Stimulated activated CD8-positive, alpha-beta memory T cell treated with anti-CD3 and anti-CD28 coated beads, Interleukin-4, amount 100 ng/mL, for 48 hours (primary cell): Measurements from ENCODE around the gene BRD8.

Source experiments
- DNase-seq: peaks from one replicate; pipeline ENCODE4 v3.0.0-alpha.2; 2020

BRD8 gene

DNA sequence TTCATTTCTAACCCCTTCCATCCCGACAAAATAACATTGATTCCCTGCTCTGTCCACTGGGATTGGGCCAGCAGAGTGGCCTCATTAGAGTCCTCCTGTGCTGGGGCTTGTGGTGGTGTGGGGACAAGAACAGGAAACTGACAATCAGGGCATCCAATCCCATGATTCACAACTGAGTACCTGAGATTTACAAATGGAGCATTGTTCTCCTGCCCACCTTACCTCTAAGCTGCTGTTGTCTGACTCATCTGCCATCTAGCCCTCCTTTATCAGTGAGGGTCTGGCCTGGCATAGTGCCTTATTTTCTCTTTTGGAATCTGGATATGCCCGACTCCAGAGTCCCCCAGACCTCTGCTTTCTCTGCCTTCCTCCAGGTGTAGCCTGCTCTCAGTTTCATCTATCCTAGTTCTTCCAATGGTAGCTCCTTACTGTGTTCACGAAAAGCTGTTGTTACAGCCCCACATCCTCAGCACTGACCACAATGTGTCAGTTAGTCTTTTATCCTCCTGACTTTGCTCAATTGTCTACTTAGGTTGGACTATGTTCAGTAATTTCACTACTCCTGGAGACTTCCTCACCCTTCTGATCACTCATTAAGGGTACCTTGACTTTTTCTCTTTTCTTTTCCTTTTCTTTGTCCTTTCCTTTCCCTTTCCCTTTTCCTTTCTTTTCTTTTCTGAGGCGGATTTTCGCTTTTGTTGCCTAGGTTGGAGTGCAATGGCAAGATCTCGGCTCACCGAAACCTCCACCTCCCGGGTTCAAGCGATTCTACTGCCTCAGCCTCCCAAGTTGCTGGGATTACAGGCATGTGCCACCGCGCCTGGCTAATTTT is 81.2 kb downstream of the BRD8 start:
- DNase-seq, result no peak

DNA sequence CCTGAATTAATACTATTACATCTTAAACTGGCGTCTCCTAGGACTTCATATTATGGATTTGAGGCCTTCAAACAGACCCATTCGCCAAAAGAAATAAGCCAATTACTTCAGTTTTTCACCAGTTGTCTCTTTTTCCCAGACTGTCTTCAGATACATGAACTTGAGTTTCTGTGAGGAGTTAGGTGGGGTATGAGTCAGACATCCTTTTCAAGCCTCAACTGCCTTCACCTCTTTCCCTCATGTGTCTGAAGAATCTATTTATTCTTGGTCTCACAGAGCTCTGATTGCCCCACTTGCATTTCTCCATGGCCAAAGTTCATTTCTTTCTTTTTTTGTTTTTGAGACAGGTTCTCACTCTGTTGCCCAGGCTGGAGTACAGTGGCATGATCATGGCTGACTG is 82.1 kb downstream of the BRD8 start:
- no peak for DNase-seq

DNA sequence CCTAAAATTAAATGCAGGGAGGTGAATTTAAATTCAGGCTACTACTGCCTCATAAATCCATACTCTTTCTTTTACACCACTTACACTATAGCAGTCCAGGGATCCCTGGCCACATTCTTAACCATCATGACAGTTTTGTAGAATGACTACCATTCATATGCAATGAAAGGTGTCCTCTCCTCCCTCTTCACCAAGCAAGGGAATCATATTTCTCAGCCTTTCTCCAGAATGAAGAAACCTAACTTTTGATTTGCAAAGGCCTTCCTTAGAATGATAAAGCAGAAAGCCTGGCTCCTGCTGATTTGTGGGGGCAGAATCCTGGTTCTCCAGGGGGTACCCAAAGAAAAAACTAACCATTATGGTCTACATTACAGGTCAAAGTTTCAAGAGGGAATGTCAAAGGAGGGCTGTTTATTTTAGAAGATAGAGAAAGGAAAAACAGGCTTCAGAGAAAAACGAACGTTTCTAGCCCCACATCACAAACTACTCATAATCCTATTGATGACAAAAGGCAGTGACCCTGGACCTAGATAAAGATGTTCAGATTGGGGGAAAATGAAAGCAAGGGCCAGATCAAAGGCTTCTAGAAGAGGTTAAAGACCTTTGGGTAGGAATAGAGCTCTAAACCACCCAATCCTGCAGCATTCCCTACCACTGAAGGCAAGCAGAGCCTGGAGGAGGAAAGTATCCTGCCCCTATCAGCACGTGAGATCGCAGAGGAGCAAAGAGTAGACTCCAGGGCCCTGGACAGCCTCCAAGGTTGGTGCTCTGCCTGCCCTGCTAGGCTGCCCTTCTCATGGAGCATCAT is 83.1 kb downstream of the BRD8 start:
- DNase-seq, result no peak

DNA sequence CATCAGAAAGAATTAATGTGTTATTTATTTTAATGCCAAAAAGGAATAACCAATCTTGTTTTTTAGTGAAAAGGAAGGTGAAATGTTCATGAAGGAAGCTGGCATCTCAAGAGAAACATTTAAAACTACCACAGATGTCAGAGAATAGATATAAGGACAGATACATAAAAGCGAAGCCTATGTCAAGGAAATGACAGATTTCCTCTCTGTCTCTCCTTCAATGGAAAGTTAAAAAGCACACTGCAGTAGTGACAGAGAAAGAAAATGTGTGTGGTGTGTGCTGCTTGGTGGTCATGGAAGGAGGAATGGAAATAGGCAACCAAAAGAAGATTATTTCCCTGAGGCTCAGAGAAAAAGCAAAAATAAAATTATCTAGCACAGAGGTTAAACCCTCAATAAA is 85.4 kb downstream of the BRD8 start:
- DNase-seq, result no peak

DNA sequence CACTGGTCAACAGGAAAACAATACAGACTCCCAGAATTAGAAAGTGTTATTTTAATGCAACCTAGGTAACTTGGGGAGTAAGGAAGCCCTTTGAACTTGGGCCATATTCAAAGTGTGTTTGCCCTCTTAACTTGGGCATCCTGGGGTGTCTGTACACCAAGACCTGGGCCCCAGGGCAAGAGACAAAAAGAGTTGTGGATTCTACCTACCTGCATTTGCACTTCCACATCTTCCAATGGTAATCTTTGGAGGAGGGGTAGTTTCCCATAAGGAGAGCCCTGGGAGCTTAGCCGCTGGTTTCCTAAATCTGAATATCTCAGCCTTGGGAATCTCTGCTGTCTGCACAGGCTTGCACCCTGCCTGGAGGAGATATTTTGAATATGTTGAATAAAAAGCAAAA is 86.1 kb downstream of the BRD8 start:
- no peak for DNase-seq

DNA sequence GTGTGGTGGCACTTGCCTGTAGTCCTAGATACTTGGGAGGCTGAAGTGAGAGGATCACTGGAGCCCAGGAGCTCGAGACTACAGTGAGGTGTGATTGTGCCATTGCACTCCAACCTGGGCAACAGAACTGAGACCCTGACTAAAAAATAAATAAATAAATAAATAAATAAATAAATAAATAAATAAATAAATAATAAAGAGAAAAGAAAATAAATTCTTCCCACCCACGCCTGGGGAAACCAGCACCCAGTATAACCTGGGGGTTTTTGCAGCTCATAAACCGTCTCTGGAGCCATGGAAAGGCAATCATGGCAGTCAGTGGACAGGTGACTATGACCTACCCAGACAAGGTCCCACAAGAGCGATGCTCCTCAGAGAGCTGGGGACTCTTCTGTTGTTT is 86.7 kb downstream of the BRD8 start:
- DNase-seq, result no peak
